ENCODE measurements around the gene P2RX2.

Gene P2RX2

GRCh38 chr12:132634411-132634990, 15.9 kb downstream of the P2RX2 start:
- H3K4me3 ChIP-seq (ENCODE audit: low read length in 2 of 2): no peak overlapping the region
- H3K4me1 ChIP-seq (ENCODE audit: control insufficient read depth in 2 of 2, insufficient read depth in 2 of 2, low read length in 2 of 2): no peaks in the 10 kb centered on the region
- no peak overlapping the region for H3K9ac ChIP-seq (ENCODE audit: low read depth in 1 of 2, low read length in 2 of 2)
- peaks cover 62 to 76% of the 10 kb centered on the region in 2 donors for H3K36me3 ChIP-seq (ENCODE audit: control insufficient read depth in 2 of 2, insufficient read depth in 2 of 2, low read length in 2 of 2)
- no peaks in the 10 kb centered on the region for H3K27me3 ChIP-seq (ENCODE audit: control insufficient read depth in 2 of 2, insufficient read depth in 2 of 2, low read length in 2 of 2)
- H3K27ac ChIP-seq (ENCODE audit: low read depth in 2 of 2, low read length in 2 of 2): no peak overlapping the region
- H3K9me3 ChIP-seq (ENCODE audit: control insufficient read depth in 2 of 2, low read length in 2 of 2): no peaks in the 10 kb centered on the region

- no peaks in the 10 kb centered on the region for H3K4me1 ChIP-seq (ENCODE audit: control insufficient read depth in 2 of 2, insufficient read depth in 2 of 2, low read length in 2 of 2)
- no peak overlapping the region for H3K27ac ChIP-seq (ENCODE audit: low read depth in 2 of 2, low read length in 2 of 2)
- H3K27me3 ChIP-seq (ENCODE audit: control insufficient read depth in 2 of 2, insufficient read depth in 2 of 2, low read length in 2 of 2): no peaks in the 10 kb centered on the region
- H3K9me3 ChIP-seq (ENCODE audit: control insufficient read depth in 2 of 2, low read length in 2 of 2): no peaks in the 10 kb centered on the region
- no peak overlapping the region for H3K4me3 ChIP-seq (ENCODE audit: low read length in 2 of 2)
- peaks cover 57 to 68% of the 10 kb centered on the region in 2 donors for H3K36me3 ChIP-seq (ENCODE audit: control insufficient read depth in 2 of 2, insufficient read depth in 2 of 2, low read length in 2 of 2)
- H3K9ac ChIP-seq (ENCODE audit: low read depth in 1 of 2, low read length in 2 of 2): no peak overlapping the region
Observed at GRCh38 chr12:132635076-132635955, 16.7 kb downstream of the P2RX2 start.

GRCh38 chr12:132637811-132638210, 19.2 kb downstream of the P2RX2 start:
- no peaks in the 10 kb centered on the region for H3K9me3 ChIP-seq (ENCODE audit: control insufficient read depth in 2 of 2, low read length in 2 of 2)
- H3K36me3 ChIP-seq (ENCODE audit: control insufficient read depth in 2 of 2, insufficient read depth in 2 of 2, low read length in 2 of 2): peaks cover 56 to 64% of the 10 kb centered on the region in 2 donors
- H3K4me3 ChIP-seq (ENCODE audit: low read length in 2 of 2): no peak overlapping the region
- no peaks in the 10 kb centered on the region for H3K4me1 ChIP-seq (ENCODE audit: control insufficient read depth in 2 of 2, insufficient read depth in 2 of 2, low read length in 2 of 2)
- H3K27ac ChIP-seq (ENCODE audit: low read depth in 2 of 2, low read length in 2 of 2): no peak overlapping the region
- H3K27me3 ChIP-seq (ENCODE audit: control insufficient read depth in 2 of 2, insufficient read depth in 2 of 2, low read length in 2 of 2): no peaks in the 10 kb centered on the region
- H3K9ac ChIP-seq (ENCODE audit: low read depth in 1 of 2, low read length in 2 of 2): no peak overlapping the region

- H3K4me1 ChIP-seq (ENCODE audit: control insufficient read depth in 2 of 2, insufficient read depth in 2 of 2, low read length in 2 of 2): no peaks in the 10 kb centered on the region
- no peak overlapping the region for H3K9ac ChIP-seq (ENCODE audit: low read depth in 1 of 2, low read length in 2 of 2)
- no peak overlapping the region for H3K27ac ChIP-seq (ENCODE audit: low read depth in 2 of 2, low read length in 2 of 2)
- H3K4me3 ChIP-seq (ENCODE audit: low read length in 2 of 2): no peak overlapping the region
- H3K36me3 ChIP-seq (ENCODE audit: control insufficient read depth in 2 of 2, insufficient read depth in 2 of 2, low read length in 2 of 2): peaks cover 66 to 67% of the 10 kb centered on the region in 2 donors
- no peaks in the 10 kb centered on the region for H3K27me3 ChIP-seq (ENCODE audit: control insufficient read depth in 2 of 2, insufficient read depth in 2 of 2, low read length in 2 of 2)
- no peaks in the 10 kb centered on the region for H3K9me3 ChIP-seq (ENCODE audit: control insufficient read depth in 2 of 2, low read length in 2 of 2)
Observed at GRCh38 chr12:132638541-132639408, 20.2 kb downstream of the P2RX2 start.

DNA sequence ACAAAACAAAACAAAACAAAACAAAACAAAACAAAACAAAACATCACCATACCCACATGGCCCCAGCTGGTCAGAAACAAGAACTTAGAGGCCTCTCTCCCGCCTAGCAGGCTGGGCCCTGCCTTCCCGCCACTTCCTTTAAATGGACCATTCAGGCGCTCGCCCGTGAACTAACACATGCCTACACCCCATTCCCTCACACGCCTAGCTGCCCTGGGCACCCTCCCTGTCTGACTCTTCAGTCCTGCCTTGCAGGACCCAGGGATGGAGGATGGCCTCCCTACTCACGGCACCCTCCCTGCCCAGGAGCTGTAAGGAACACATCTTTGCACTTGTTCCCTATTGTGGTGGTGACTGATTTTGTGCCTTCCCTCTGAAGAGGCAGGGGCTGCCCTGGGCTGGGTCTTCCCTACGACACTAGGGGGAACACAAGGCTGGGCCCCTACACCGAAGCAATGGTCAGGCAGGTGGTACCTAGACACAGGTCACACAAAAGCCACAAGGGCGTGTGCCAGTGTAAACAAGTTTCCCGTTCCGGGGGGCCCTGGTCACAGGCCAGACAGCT, 21.5 kb downstream of the P2RX2 start:
- H3K9me3 ChIP-seq (ENCODE audit: control insufficient read depth in 2 of 2, low read length in 2 of 2): no peaks in the 10 kb centered on the region
- no peak overlapping the region for H3K27ac ChIP-seq (ENCODE audit: low read depth in 2 of 2, low read length in 2 of 2)
- no peak overlapping the region for H3K4me3 ChIP-seq (ENCODE audit: low read length in 2 of 2)
- H3K36me3 ChIP-seq (ENCODE audit: control insufficient read depth in 2 of 2, insufficient read depth in 2 of 2, low read length in 2 of 2): peaks cover 57 to 59% of the 10 kb centered on the region in 2 donors
- no peak overlapping the region for H3K9ac ChIP-seq (ENCODE audit: low read depth in 1 of 2, low read length in 2 of 2)
- H3K4me1 ChIP-seq (ENCODE audit: control insufficient read depth in 2 of 2, insufficient read depth in 2 of 2, low read length in 2 of 2): no peaks in the 10 kb centered on the region
- no peaks in the 10 kb centered on the region for H3K27me3 ChIP-seq (ENCODE audit: control insufficient read depth in 2 of 2, insufficient read depth in 2 of 2, low read length in 2 of 2)

DNA sequence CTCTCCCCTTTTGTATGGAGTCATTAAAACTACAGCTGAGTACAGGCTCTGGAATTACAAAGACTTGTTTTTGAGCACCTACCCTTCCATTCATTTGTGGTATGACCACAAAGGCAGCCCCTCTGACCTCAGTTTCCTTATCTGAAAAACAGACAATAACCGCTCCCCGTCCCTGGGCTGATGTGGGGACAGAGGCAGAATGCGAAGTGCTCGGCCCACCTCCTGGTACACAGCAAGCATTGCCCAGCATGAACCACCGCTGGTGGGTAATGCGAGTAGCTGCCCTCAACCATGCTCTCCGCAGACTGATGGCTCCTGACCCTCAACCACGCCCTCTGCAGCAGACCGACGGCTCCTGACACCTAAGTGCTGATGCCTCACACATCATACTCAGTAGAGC, 22.4 kb downstream of the P2RX2 start:
- Histone ChIP-seq H3K4me3 (ENCODE audit: low read length in 2 of 2) (no peak overlapping the region), H3K4me1 (ENCODE audit: control insufficient read depth in 2 of 2, insufficient read depth in 2 of 2, low read length in 2 of 2) (no peaks in the 10 kb centered on the region), H3K9ac (ENCODE audit: low read depth in 1 of 2, low read length in 2 of 2) (no peak overlapping the region), H3K9me3 (ENCODE audit: control insufficient read depth in 2 of 2, low read length in 2 of 2) (no peaks in the 10 kb centered on the region), H3K27ac (ENCODE audit: low read depth in 2 of 2, low read length in 2 of 2) (no peak overlapping the region), H3K36me3 (ENCODE audit: control insufficient read depth in 2 of 2, insufficient read depth in 2 of 2, low read length in 2 of 2) (peaks cover 55 to 57% of the 10 kb centered on the region in 2 donors), H3K27me3 (ENCODE audit: control insufficient read depth in 2 of 2, insufficient read depth in 2 of 2, low read length in 2 of 2) (no peaks in the 10 kb centered on the region)

GRCh38 chr12:132641811-132642650, 23.5 kb downstream of the P2RX2 start:
- Histone ChIP-seq H3K36me3 (ENCODE audit: control insufficient read depth in 2 of 2, insufficient read depth in 2 of 2, low read length in 2 of 2) (peaks cover 50 to 55% of the 10 kb centered on the region in 2 donors), H3K9ac (ENCODE audit: low read depth in 1 of 2, low read length in 2 of 2) (no peak overlapping the region), H3K27ac (ENCODE audit: low read depth in 2 of 2, low read length in 2 of 2) (no peak overlapping the region), H3K4me3 (ENCODE audit: low read length in 2 of 2) (no peak overlapping the region), H3K4me1 (ENCODE audit: control insufficient read depth in 2 of 2, insufficient read depth in 2 of 2, low read length in 2 of 2) (no peaks in the 10 kb centered on the region), H3K9me3 (ENCODE audit: control insufficient read depth in 2 of 2, low read length in 2 of 2) (no peaks in the 10 kb centered on the region), H3K27me3 (ENCODE audit: control insufficient read depth in 2 of 2, insufficient read depth in 2 of 2, low read length in 2 of 2) (no peaks in the 10 kb centered on the region)

GRCh38 chr12:132642846-132643835, 24.6 kb downstream of the P2RX2 start:
- Histone ChIP-seq H3K36me3 (ENCODE audit: control insufficient read depth in 2 of 2, insufficient read depth in 2 of 2, low read length in 2 of 2) (peaks cover 47 to 52% of the 10 kb centered on the region in 2 donors), H3K4me3 (ENCODE audit: low read length in 2 of 2) (no peak overlapping the region), H3K27me3 (ENCODE audit: control insufficient read depth in 2 of 2, insufficient read depth in 2 of 2, low read length in 2 of 2) (no peaks in the 10 kb centered on the region), H3K9ac (ENCODE audit: low read depth in 1 of 2, low read length in 2 of 2) (no peak overlapping the region), H3K27ac (ENCODE audit: low read depth in 2 of 2, low read length in 2 of 2) (no peak overlapping the region), H3K9me3 (ENCODE audit: control insufficient read depth in 2 of 2, low read length in 2 of 2) (no peaks in the 10 kb centered on the region), H3K4me1 (ENCODE audit: control insufficient read depth in 2 of 2, insufficient read depth in 2 of 2, low read length in 2 of 2) (peaks cover 0 to 3% of the 10 kb centered on the region in 2 donors)

Data from mucosa of rectum (tissue), 2 donors.